ENCODE data around the gene COL20A1. TPM values are rescaled to one million over a fixed set of nuclear protein-coding genes. Genes with fewer than 3 reads are reported as not detected.

The COL20A1 gene
- total RNA-seq, 8 experiments from 2014 or later: 0.13 to 1.6 (median 0.55) TPM

Other genes starting within 250 kb of the COL20A1 start
- 10 to 100 TPM; 22.9 to 38.5 (median 33.6) TPM for gene YTHDF1, start 77.1 kb upstream of the COL20A1 start, total RNA-seq
- gene BIRC7, start 57.3 kb upstream of the COL20A1 start, total RNA-seq: 10 to 100 TPM in 2 of 8 experiments, 1 to 10 TPM in 2, under 1 TPM in 2, not detected in 2; 0.29 to 14.1 (median 2.2) TPM
- 100 to 1,000 TPM in 1 of 8 experiments, 10 to 100 TPM in 4, under 1 TPM in 3; 0.31 to 102 (median 18.5) TPM for gene NKAIN4, start 38.7 kb upstream of the COL20A1 start, total RNA-seq
- 100 to 1,000 TPM in 1 of 8 experiments, 10 to 100 TPM in 7; 37.1 to 103 (median 66.8) TPM for gene ARFGAP1, start 20.4 kb upstream of the COL20A1 start, total RNA-seq
- gene CHRNA4, start 68.2 kb downstream of the COL20A1 start, total RNA-seq: 10 to 100 TPM in 4 of 8 experiments, 1 to 10 TPM in 3, under 1 TPM in 1; 0.54 to 29.1 (median 12.5) TPM
- gene KCNQ2, start 179.5 kb downstream of the COL20A1 start, total RNA-seq: 100 to 1,000 TPM in 1 of 8 experiments, 10 to 100 TPM in 4, 1 to 10 TPM in 1, under 1 TPM in 2; 0.18 to 124 (median 58.4) TPM
- gene EEF1A2, start 205.9 kb downstream of the COL20A1 start, total RNA-seq: 100 to 1,000 TPM in 4 of 8 experiments, 10 to 100 TPM in 2, 1 to 10 TPM in 2; 2.8 to 390 (median 139) TPM
- 100 to 1,000 TPM in 3 of 8 experiments, 10 to 100 TPM in 5; 12.8 to 270 (median 87.9) TPM for gene PPDPF, start 227.6 kb downstream of the COL20A1 start, total RNA-seq
- 1 to 10 TPM in 1 of 8 experiments, under 1 TPM in 7; 0.10 to 1.6 (median 0.83) TPM for gene PTK6, start 244.2 kb downstream of the COL20A1 start, total RNA-seq